Thoracic aorta (tissue), 2 donors: ENCODE results near the gene CDH22. TPM values are rescaled to one million over a fixed set of nuclear protein-coding genes. Genes with fewer than 3 reads are reported as not detected.

ENCODE experiments used
- ATAC-seq: fragments of 150-250 bp; one replicate; pipeline ENCODE4 v1.8.0; 2017; ENCODE audit warnings: low read depth; ENCODE audit not compliant: insufficient number of reproducible peaks, low FRiP score
- DNase-seq: peaks from one replicate; pipeline ENCODE4 v3.0.0-alpha.2; 2020; ENCODE audit warnings: low spot score
- H3K27ac ChIP-seq, 2 donors: fragments of 200-600 bp; sonication (generic); 1 replicate in 1 of 2; 2 replicates in 1 of 2; pipeline ENCODE4 v1.5.1; 2016; ENCODE audit warnings: mild to moderate bottlenecking in 2 of 2, moderate library complexity in 2 of 2
- H3K27me3 ChIP-seq: fragments of 200-600 bp; sonication (generic); replicated peaks from 2 replicates; pipeline ENCODE4 v1.6.0; 2016; ENCODE audit warnings: mild to moderate bottlenecking; ENCODE audit not compliant: insufficient read depth
- H3K36me3 ChIP-seq: fragments of 200-600 bp; sonication (generic); one replicate; pipeline ENCODE4 v1.5.1; 2016
- H3K4me1 ChIP-seq, 2 donors: fragments of 200-600 bp; sonication (generic); 1 replicate in 1 of 2; 2 replicates in 1 of 2; pipeline versions ENCODE4 v1.5.1 to v1.6.0; 2016; ENCODE audit warnings: low read depth in 2 of 2, mild to moderate bottlenecking in 1 of 2; ENCODE audit not compliant: control insufficient read depth in 1 of 2
- H3K4me3 ChIP-seq: fragments of 200-600 bp; sonication (generic); 2 replicates; pipeline ENCODE4 v1.5.1; 2016; ENCODE audit warnings: mild to moderate bottlenecking
- H3K9me3 ChIP-seq: fragments of 200-600 bp; sonication (generic); 2 replicates; pipeline ENCODE4 v1.5.1; 2016
- CTCF ChIP-seq: fragments of 200-600 bp; sonication (generic); IDR thresholded peaks from one replicate; pipeline ENCODE4 v1.5.1; 2019; ENCODE audit warnings: antibody characterized with exemption
- total RNA-seq, 2 donors: library from RNA; depleted of rRNA; stranded (reverse); fragments of >200 nt; gene quantifications; one replicate each; pipeline versions ENCODE4 v1.1.0 to v1.2.3, GENCODE V29; 2016

Gene CDH22
- total RNA-seq, 2 donors from 2014 or later: not detected

GRCh38 chr20:46227272-46227767 lies 81.0 kb downstream of the CDH22 start:
- Histone ChIP-seq H3K4me1 (peaks cover 9 to 16% of the 10 kb centered on the region in 2 donors), H3K36me3 (no peaks in the 10 kb centered on the region), H3K27ac (no peak overlapping the region), H3K4me3 (no peak overlapping the region), H3K9me3 (no peaks in the 10 kb centered on the region), H3K27me3 (no peaks in the 10 kb centered on the region)
- DNase-seq (no peak), ATAC-seq (no peak)
- no peak for TF ChIP-seq CTCF

- ATAC-seq: no peak
- Histone ChIP-seq H3K4me3 (no peak overlapping the region), H3K27ac (no peak overlapping the region), H3K36me3 (no peaks in the 10 kb centered on the region), H3K4me1 (peaks cover 9 to 23% of the 10 kb centered on the region in 2 donors), H3K27me3 (no peaks in the 10 kb centered on the region), H3K9me3 (no peaks in the 10 kb centered on the region)
- DNase-seq: no peak
- no peak for TF ChIP-seq CTCF
Observed at GRCh38 chr20:46226602-46227001, 81.7 kb downstream of the CDH22 start.

GRCh38 chr20:46222521-46223007 lies 85.7 kb downstream of the CDH22 start:
- Histone ChIP-seq H3K4me1 (peaks cover 9 to 23% of the 10 kb centered on the region in 2 donors), H3K9me3 (no peaks in the 10 kb centered on the region), H3K27me3 (no peaks in the 10 kb centered on the region), H3K4me3 (no peak overlapping the region), H3K36me3 (no peaks in the 10 kb centered on the region), H3K27ac (peak overlapping the region; percentile 37 to 73)
- DNase-seq (no peak), ATAC-seq (peak; percentile 66)
- no peak for TF ChIP-seq CTCF

GRCh38 chr20:46221256-46221833 lies 87.0 kb downstream of the CDH22 start:
- Histone ChIP-seq H3K27me3 (no peaks in the 10 kb centered on the region), H3K4me1 (peaks cover 9 to 27% of the 10 kb centered on the region in 2 donors), H3K4me3 (no peak overlapping the region), H3K9me3 (no peaks in the 10 kb centered on the region), H3K36me3 (no peaks in the 10 kb centered on the region), H3K27ac (no peak overlapping the region)
- ATAC-seq (no peak), DNase-seq (no peak)
- no peak for TF ChIP-seq CTCF

- no peaks in the 10 kb centered on the region for H3K36me3 ChIP-seq
- no peak overlapping the region for H3K27ac ChIP-seq
- no peak for TF ChIP-seq CTCF
- ATAC-seq (no peak), DNase-seq (no peak)
- no peaks in the 10 kb centered on the region for H3K9me3 ChIP-seq
- H3K4me1 ChIP-seq: peaks cover 9 to 34% of the 10 kb centered on the region in 2 donors
- no peaks in the 10 kb centered on the region for H3K27me3 ChIP-seq
- no peak overlapping the region for H3K4me3 ChIP-seq
Observed at GRCh38 chr20:46220455-46221207, 87.7 kb downstream of the CDH22 start.
